HepG2 (cell line): ENCODE measurements around the gene ETFB. TPM values are rescaled to one million over a fixed set of nuclear protein-coding genes. Genes with fewer than 3 reads are reported as not detected.
A peak's percentile ranks its signal among the peaks of the same experiment; 100 is the strongest.

Experiments
- ARID3A ChIP-seq: IDR thresholded peaks from 2 replicates; pipeline ENCODE4 v1.6.1; 2012; ENCODE audit warnings: low read depth, low read length, improper control_type of control experiment
- ATF1 ChIP-seq: IDR thresholded peaks from 2 replicates; pipeline ENCODE4 v1.6.1; 2016; ENCODE audit warnings: mild to moderate bottlenecking, control low read depth
- FOXK1 ChIP-seq: sonication (generic); formaldehyde crosslinking; IDR thresholded peaks from 2 replicates; pipeline ENCODE4 v1.4.0; 2020; ENCODE audit warnings: low read depth, missing genetic modification reagents, borderline replicate concordance
- FOXK2 ChIP-seq: fragments of 450-650 bp; IDR thresholded peaks from 2 replicates; pipeline ENCODE4 v1.6.1; 2016
- KDM4B ChIP-seq: sonication (generic); formaldehyde crosslinking; IDR thresholded peaks from 2 replicates; pipeline ENCODE4 v1.4.0; 2020; ENCODE audit warnings: missing genetic modification reagents
- MEIS2 ChIP-seq: sonication (generic); formaldehyde crosslinking; IDR thresholded peaks from 2 replicates; pipeline ENCODE4 v1.9.0; 2021; ENCODE audit warnings: mild to moderate bottlenecking, missing genetic modification reagents
- NFAT5 ChIP-seq: sonication (generic); formaldehyde crosslinking; IDR thresholded peaks from 2 replicates; pipeline ENCODE4 v1.4.0; 2020; ENCODE audit warnings: missing genetic modification reagents
- RARA ChIP-seq: IDR thresholded peaks from 2 replicates; pipeline ENCODE4 v1.6.1; 2016; ENCODE audit warnings: missing genetic modification reagents, missing compliant biosample characterization
- ZBTB26 ChIP-seq: IDR thresholded peaks from 2 replicates; pipeline ENCODE4 v1.6.1; 2016; ENCODE audit warnings: missing compliant biosample characterization, missing genetic modification reagents, borderline replicate concordance
- ZFP36 ChIP-seq: fragments of 150-350 bp; IDR thresholded peaks from 2 replicates; pipeline ENCODE4 v1.6.1; 2018; ENCODE audit warnings: borderline replicate concordance, low read length, low read depth; ENCODE audit not compliant: partially characterized antibody
- ZNF230 ChIP-seq: sonication (generic); formaldehyde crosslinking; IDR thresholded peaks from 2 replicates; pipeline ENCODE4 v1.4.0; 2020; ENCODE audit warnings: mild to moderate bottlenecking, missing genetic modification reagents
- ZNF275 ChIP-seq: sonication (generic); formaldehyde crosslinking; IDR thresholded peaks from 2 replicates; pipeline ENCODE4 v1.8.0; 2022; ENCODE audit warnings: missing genetic modification reagents, mild to moderate bottlenecking, inconsistent platforms, borderline replicate concordance
- ZNF496 ChIP-seq: sonication (generic); formaldehyde crosslinking; IDR thresholded peaks from 2 replicates; pipeline ENCODE4 v1.8.1; 2023; ENCODE audit warnings: mild to moderate bottlenecking, moderate library complexity, missing genetic modification reagents; ENCODE audit not compliant: insufficient replicate concordance
- ZNF546 ChIP-seq: sonication (generic); formaldehyde crosslinking; conservative IDR thresholded peaks from 2 replicates; pipeline ENCODE4 v1.8.1; 2023; ENCODE audit warnings: mild to moderate bottlenecking, missing genetic modification reagents
- polyA plus RNA-seq, 8 experiments: library from polyadenylated mRNA; depleted of rRNA in 3 of 8; stranded (reverse) in 7 of 8; unstranded in 1 of 8; fragments of >200 nt; fragmentation: Illumina TruSeq in 4 of 8; extraction: Trizol in 4 of 8; gene quantifications; 2 replicates each; pipeline versions ENCODE4 v1.2.1 to v1.2.3, GENCODE V29; 2011 to 2016; ENCODE audit warnings: low read depth in 4 of 8, missing spikeins in 1 of 8, mixed read lengths in 1 of 8; ENCODE audit not compliant: insufficient read depth in 1 of 8
- total RNA-seq, 5 experiments: library from RNA; depleted of rRNA; stranded (reverse); fragments of >200 nt; fragmentation: Illumina TruSeq; extraction: Trizol; gene quantifications; 2 replicates each; pipeline ENCODE4 v1.2.3, GENCODE V29; 2016; ENCODE audit warnings: low read depth in 1 of 5
- TF ChIP-seq, protein P1 (sequence below): sonication (generic); formaldehyde crosslinking; IDR thresholded peaks from 2 replicates; pipeline ENCODE4 v1.5.1; 2020; ENCODE audit warnings: mild to moderate bottlenecking, moderate library complexity, missing genetic modification reagents
- TF ChIP-seq, protein P2 (sequence below): sonication (generic); formaldehyde crosslinking; IDR thresholded peaks from 2 replicates; pipeline ENCODE4 v1.5.1; 2020; ENCODE audit warnings: missing genetic modification reagents, mild to moderate bottlenecking, borderline replicate concordance

Gene ETFB
- total and polyA plus RNA-seq, 2 of the 13 experiments (the other 11 are each of a cell fraction or from before 2014, with no cell fraction given), result 678 to 1,314 TPM

DNA sequence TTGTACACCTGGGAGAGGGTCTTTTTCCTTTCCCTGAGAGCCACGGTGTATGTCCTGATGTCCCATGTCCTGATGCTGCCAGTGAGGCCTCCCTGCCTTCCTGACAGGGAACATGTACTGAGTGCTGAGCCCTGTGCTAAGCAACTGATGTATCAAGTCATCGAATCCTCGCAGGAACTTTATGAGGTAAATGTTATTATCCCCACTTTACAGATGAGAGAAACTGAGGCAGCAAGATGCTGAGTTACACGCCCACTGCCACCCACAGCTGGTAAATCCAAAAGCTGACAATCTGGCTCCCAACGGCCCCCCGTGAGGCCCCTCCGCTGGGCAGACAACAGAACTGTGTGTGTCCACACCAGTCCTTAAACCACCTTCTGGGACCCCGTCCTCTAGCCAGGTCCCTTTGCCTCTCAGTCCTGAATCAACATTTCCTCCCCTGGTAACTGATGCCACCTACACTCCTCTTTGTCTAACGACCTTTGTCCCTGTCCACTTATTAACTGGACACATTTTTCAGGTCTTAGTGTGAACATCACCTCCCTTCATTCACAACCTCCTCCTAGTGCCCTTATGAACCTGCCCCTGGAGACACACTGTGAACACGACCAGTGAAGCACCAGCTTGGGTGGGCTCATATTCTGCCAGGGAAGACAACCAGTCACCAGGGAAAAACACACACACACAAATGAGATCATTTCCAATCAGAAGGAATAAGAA is 18.8 kb downstream of the ETFB start (continued):
- no peak for TF ChIP-seq ZNF546 (CRISPR knock-in tag)
- no peak for TF ChIP-seq ARID3A
- TF ChIP-seq ZNF275 (CRISPR knock-in tag), result no peak
- no peak for TF ChIP-seq ZFP36
- no peak for TF ChIP-seq NFAT5 (CRISPR knock-in tag)
- TF ChIP-seq ZBTB26 (CRISPR knock-in tag), result no peak
- TF ChIP-seq ZNF230 (CRISPR knock-in tag), result no peak
- TF ChIP-seq, protein P1, sequence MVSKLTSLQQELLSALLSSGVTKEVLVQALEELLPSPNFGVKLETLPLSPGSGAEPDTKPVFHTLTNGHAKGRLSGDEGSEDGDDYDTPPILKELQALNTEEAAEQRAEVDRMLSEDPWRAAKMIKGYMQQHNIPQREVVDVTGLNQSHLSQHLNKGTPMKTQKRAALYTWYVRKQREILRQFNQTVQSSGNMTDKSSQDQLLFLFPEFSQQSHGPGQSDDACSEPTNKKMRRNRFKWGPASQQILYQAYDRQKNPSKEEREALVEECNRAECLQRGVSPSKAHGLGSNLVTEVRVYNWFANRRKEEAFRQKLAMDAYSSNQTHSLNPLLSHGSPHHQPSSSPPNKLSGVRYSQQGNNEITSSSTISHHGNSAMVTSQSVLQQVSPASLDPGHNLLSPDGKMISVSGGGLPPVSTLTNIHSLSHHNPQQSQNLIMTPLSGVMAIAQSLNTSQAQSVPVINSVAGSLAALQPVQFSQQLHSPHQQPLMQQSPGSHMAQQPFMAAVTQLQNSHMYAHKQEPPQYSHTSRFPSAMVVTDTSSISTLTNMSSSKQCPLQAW (CRISPR knock-in tag), result no peak
- no peak for TF ChIP-seq KDM4B
- no peak for TF ChIP-seq FOXK1 (CRISPR knock-in tag)
- TF ChIP-seq RARA (CRISPR knock-in tag), result peak; percentile 71
- no peak for TF ChIP-seq FOXK2
- TF ChIP-seq, protein P2, sequence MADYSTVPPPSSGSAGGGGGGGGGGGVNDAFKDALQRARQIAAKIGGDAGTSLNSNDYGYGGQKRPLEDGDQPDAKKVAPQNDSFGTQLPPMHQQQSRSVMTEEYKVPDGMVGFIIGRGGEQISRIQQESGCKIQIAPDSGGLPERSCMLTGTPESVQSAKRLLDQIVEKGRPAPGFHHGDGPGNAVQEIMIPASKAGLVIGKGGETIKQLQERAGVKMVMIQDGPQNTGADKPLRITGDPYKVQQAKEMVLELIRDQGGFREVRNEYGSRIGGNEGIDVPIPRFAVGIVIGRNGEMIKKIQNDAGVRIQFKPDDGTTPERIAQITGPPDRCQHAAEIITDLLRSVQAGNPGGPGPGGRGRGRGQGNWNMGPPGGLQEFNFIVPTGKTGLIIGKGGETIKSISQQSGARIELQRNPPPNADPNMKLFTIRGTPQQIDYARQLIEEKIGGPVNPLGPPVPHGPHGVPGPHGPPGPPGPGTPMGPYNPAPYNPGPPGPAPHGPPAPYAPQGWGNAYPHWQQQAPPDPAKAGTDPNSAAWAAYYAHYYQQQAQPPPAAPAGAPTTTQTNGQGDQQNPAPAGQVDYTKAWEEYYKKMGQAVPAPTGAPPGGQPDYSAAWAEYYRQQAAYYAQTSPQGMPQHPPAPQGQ (CRISPR knock-in tag), result no peak
- TF ChIP-seq MEIS2 (CRISPR knock-in tag), result no peak
- TF ChIP-seq ATF1 (CRISPR knock-in tag), result no peak
- TF ChIP-seq ZNF496, result no peak
